DND-41 (cell line): ENCODE measurements around the gene ACAP1.
"Not testable (repeated sequence)": the region's sequence is repeated elsewhere in the genome, so short reads cannot be mapped to it uniquely, and the experiment has no call there.

Experiments used
- ATAC-seq: fragments of 200-7000 bp; cut with Tn5 transposase; 3 replicates; pipeline ENCODE4 v1.9.1; 2021; ENCODE audit warnings: low read depth; ENCODE audit not compliant: insufficient read depth
- DNase-seq: peaks from one replicate; pipeline ENCODE4 v3.0.0-alpha.2; 2020
- H2AFZ ChIP-seq: 2 replicates; pipeline ENCODE4 v1.6.0; 2012; ENCODE audit warnings: low read depth, low read length
- H3K27ac ChIP-seq: 2 replicates; pipeline ENCODE4 v1.5.1; 2012; ENCODE audit warnings: low read length, inconsistent platforms
- H3K27me3 ChIP-seq: fragments of 200-600 bp; sonication (generic); 2 replicates; pipeline ENCODE4 v1.6.0; 2012; ENCODE audit warnings: low read length, mild to moderate bottlenecking, inconsistent platforms; ENCODE audit not compliant: insufficient read depth, poor library complexity
- H3K36me3 ChIP-seq: 2 replicates; pipeline ENCODE4 v1.5.1; 2012; ENCODE audit warnings: low read length, inconsistent platforms; ENCODE audit not compliant: insufficient read depth
- H3K4me1 ChIP-seq: 2 replicates; pipeline ENCODE4 v1.5.1; 2012; ENCODE audit warnings: mild to moderate bottlenecking, low read length; ENCODE audit not compliant: insufficient read depth
- H3K4me2 ChIP-seq: 2 replicates; pipeline ENCODE4 v1.6.0; 2012; ENCODE audit warnings: mild to moderate bottlenecking, moderate library complexity, low read length, inconsistent platforms; ENCODE audit not compliant: insufficient read depth
- H3K4me3 ChIP-seq, 2 experiments: fragments of 200-600 bp in 1 of 2; shearing (Covaris generic) in 1 of 2; 2 replicates each; pipeline ENCODE4 v1.5.1; 2012 to 2016; ENCODE audit warnings: inconsistent platforms in 2 of 2, low read length in 2 of 2, mild to moderate bottlenecking in 2 of 2, low read depth in 1 of 2, moderate library complexity in 1 of 2
- H3K79me2 ChIP-seq: 2 replicates; pipeline ENCODE4 v1.6.0; 2012; ENCODE audit warnings: low read length, inconsistent platforms; ENCODE audit not compliant: insufficient read depth
- H3K9ac ChIP-seq: 2 replicates; pipeline ENCODE4 v1.6.0; 2012; ENCODE audit warnings: low read depth, mild to moderate bottlenecking, inconsistent platforms, low read length, moderate library complexity
- H3K9me3 ChIP-seq: 2 replicates; pipeline ENCODE4 v1.5.1; 2012; ENCODE audit warnings: low read length, moderate library complexity, mild to moderate bottlenecking, inconsistent platforms; ENCODE audit not compliant: insufficient read depth, severe bottlenecking
- H4K20me1 ChIP-seq: 2 replicates; pipeline ENCODE4 v1.6.0; 2012; ENCODE audit warnings: low read length; ENCODE audit not compliant: insufficient read depth
- CTCF ChIP-seq: IDR thresholded peaks from 2 replicates; pipeline ENCODE4 v1.5.1; 2012; ENCODE audit warnings: borderline replicate concordance, low read length, moderate library complexity, mild to moderate bottlenecking; ENCODE audit not compliant: poor library complexity, severe bottlenecking; ENCODE audit errors: extremely low read depth
- EZH2 ChIP-seq: IDR thresholded peaks from 3 replicates; pipeline ENCODE4 v1.6.1; 2012; ENCODE audit warnings: borderline replicate concordance, low read depth, mild to moderate bottlenecking, moderate library complexity, low read length, inconsistent platforms; ENCODE audit not compliant: severe bottlenecking

The ACAP1 gene

GRCh38 chr17:7367918-7368598, 31.7 kb downstream of the ACAP1 start:
- Histone ChIP-seq H3K4me1 (no peaks in the 10 kb centered on the region), H3K36me3 (no peaks in the 10 kb centered on the region), H3K9me3 (no peaks in the 10 kb centered on the region), H3K27ac (no peak overlapping the region), H3K79me2 (no peaks in the 10 kb centered on the region), H3K4me2 (no peak overlapping the region), H3K9ac (no peak overlapping the region), H4K20me1 (no peaks in the 10 kb centered on the region), H2AFZ (no peak overlapping the region), H3K4me3 (no peak overlapping the region), H3K27me3 (no peaks in the 10 kb centered on the region)
- DNase-seq (no peak), ATAC-seq (no peak)
- TF ChIP-seq CTCF = no peak
- no peak for TF ChIP-seq EZH2

- not testable (repeated sequence) for H3K27me3 ChIP-seq
These were observed 32.3 kb downstream of the ACAP1 start for GRCh38 chr17:7368599-7368994.

GRCh38 chr17:7369825-7370224, 33.5 kb downstream of the ACAP1 start:
- H3K9me3 ChIP-seq = no peaks in the 10 kb centered on the region
- no peak overlapping the region for H3K27ac ChIP-seq
- H3K4me1 ChIP-seq = no peaks in the 10 kb centered on the region
- H3K4me2 ChIP-seq = no peak overlapping the region
- no peaks in the 10 kb centered on the region for H3K79me2 ChIP-seq
- H3K9ac ChIP-seq = no peak overlapping the region
- no peak for DNase-seq
- no peaks in the 10 kb centered on the region for H3K36me3 ChIP-seq
- H4K20me1 ChIP-seq = no peaks in the 10 kb centered on the region
- no peak for TF ChIP-seq EZH2
- TF ChIP-seq CTCF = no peak
- no peak overlapping the region for H3K4me3 ChIP-seq
- no peaks in the 10 kb centered on the region for H3K27me3 ChIP-seq
- H2AFZ ChIP-seq = no peak overlapping the region
- ATAC-seq = no peak

More at GRCh38 chr17:7368599-7368994, 32.3 kb downstream of the ACAP1 start:
- H3K4me1 ChIP-seq, H2AFZ ChIP-seq, H4K20me1 ChIP-seq, H3K27ac ChIP-seq, H3K79me2 ChIP-seq, H3K9ac ChIP-seq, H3K4me3 ChIP-seq, H3K9me3 ChIP-seq, DNase-seq, ATAC-seq, H3K4me2 ChIP-seq, H3K36me3 ChIP-seq: not testable (repeated sequence)

- H3K27me3 ChIP-seq = no peaks in the 10 kb centered on the region
- TF ChIP-seq EZH2 (no peak), CTCF (no peak)
- no peak overlapping the region for H2AFZ ChIP-seq
- H3K36me3 ChIP-seq = no peaks in the 10 kb centered on the region
- no peaks in the 10 kb centered on the region for H4K20me1 ChIP-seq
- H3K9me3 ChIP-seq = no peaks in the 10 kb centered on the region
- no peaks in the 10 kb centered on the region for H3K79me2 ChIP-seq
- H3K9ac ChIP-seq = no peak overlapping the region
- H3K27ac ChIP-seq = no peak overlapping the region
- H3K4me3 ChIP-seq = no peak overlapping the region
- H3K4me1 ChIP-seq = no peaks in the 10 kb centered on the region
- no peak overlapping the region for H3K4me2 ChIP-seq
- DNase-seq (no peak), ATAC-seq (no peak)
These were observed 34.5 kb downstream of the ACAP1 start for GRCh38 chr17:7370853-7371252.
